ENCODE measurements around the gene DNAJC4.

Gene DNAJC4, protein sequence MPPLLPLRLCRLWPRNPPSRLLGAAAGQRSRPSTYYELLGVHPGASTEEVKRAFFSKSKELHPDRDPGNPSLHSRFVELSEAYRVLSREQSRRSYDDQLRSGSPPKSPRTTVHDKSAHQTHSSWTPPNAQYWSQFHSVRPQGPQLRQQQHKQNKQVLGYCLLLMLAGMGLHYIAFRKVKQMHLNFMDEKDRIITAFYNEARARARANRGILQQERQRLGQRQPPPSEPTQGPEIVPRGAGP

DNA sequence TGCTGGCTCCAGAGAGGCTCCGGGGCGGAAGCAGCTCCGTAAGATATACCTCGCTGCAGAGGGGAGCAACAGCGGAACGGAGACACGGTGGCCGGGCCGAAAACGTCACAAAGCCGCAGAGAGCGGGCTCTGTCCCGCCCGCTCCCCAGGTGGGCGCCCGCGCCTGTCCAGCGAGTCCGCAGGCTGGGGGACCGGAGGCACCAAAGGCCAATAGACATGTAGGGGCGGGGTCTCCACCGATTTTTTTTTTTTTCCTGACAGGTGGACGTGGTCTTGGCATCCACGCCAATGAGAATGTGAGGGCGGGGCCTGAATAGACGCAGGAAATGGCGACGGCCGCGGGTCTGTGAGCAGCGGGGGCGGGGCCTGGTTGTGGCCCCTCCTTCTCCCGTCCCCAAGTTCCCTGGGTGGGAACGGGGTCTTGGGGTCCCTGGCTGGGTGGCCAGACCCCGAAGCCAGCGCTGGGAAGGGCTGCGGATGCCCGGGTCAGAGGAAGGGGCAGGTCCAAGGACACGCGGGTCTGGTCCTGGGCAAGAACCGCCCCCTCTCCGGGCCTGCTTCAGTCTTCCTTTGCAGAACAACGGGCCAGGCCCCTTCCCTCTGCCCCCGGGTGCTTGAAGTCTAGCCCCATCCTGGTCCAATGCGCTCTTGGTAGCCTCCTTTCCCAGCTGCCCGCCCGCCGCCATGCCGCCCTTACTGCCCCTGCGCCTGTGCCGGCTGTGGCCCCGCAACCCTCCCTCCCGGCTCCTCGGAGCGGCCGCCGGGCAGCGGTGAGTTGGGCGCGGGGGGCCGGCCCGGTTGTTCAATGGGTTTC lies at the start of gene DNAJC4:
DNAJC4 (plus strand) TSS at position 378 of the 814 bp plus-strand sequence; CDS start at position 685, 307 bp downstream.
- DNase-seq (ENCODE audit: low read depth in 1 of 2, low spot score in 1 of 2), result peak; percentile 72 to 76

DNA sequence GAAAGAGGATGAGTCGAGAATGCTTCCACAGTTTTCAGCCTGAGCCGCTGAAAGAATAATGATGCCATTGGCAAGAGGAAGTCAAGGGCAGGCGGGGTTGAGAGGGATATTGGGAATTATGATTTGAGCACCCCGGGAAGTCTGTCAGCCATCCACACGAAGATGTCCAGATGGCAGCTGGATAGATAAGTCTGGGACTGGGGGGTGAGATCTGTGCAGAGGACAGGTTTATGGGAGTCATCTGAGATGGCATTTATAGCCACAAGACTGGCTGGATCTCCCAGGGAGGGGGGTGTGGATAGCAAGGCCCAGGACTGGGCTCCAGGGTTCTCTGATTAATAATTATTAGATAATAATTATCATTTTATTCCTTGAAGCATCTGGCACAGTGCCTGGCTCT lies 49.5 kb upstream of the DNAJC4 start:
- DNase-seq (ENCODE audit: low read depth in 1 of 2, low spot score in 1 of 2), result no peak

DNA sequence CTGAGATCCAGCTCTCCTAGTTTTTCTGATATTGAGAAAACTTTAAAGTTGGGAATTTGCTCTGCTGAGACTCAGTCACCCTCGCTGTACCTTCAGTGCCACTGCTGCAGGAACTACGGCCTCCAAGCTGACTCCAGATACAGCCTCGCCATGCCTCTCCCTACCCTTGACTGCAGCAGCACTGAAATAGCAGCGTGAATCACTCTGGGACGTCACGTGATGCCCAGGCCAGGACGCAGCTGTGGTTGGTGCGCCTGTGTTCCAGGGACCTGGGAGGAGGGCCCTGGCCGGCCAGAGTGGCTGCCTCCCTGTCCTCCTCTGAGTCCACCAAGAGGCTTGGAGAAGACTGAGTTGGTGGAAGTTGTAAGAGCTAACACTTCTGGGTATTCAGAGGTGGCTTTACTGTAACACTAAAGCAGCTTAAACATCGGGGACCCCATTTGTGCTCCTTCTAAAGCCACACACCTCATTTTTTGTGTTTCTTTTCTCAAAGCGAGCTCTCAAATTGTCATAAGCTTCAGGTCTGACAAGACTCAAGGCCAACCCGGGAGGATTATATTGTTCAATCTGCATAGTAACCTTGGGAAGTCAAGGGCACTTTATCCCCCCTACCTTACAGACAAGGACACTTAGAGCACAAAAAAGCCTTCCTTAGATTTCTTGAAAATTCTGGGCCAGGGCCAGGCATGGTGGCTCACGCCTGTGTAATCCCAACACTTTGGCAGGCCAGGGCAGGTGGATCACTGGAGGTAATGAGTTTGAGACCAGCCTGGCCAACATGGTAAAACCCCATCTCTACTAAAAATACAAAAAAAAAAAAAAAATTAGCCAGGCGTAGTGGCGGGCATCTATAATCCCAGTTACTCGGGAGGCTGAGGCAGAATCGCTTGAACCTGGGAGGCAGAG lies 48.6 kb upstream of the DNAJC4 start:
- peak in 1 of 2 donors; percentile 18 for DNase-seq (ENCODE audit: low read depth in 1 of 2, low spot score in 1 of 2)

DNA sequence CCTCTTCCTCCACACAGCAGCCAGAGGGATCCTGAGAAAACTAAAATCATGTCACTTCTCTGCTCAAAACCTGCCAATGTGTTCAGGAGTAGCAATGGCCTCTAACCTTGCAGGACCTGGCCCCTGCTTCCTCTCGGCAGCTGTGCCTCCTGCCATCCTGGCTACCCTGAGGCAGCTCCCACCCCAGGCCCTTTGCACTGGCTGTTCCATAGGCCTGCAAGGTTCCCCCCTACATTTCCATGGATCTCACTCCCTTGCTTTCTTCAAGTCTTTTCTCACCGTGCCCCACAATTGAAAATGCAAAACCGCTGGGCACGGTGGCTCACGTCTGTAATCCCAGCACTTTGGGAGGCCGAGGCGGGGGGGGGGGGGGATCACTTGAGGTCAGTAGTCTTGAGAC lies 46.5 kb upstream of the DNAJC4 start:
- no peak for DNase-seq (ENCODE audit: low read depth in 1 of 2, low spot score in 1 of 2)

DNA sequence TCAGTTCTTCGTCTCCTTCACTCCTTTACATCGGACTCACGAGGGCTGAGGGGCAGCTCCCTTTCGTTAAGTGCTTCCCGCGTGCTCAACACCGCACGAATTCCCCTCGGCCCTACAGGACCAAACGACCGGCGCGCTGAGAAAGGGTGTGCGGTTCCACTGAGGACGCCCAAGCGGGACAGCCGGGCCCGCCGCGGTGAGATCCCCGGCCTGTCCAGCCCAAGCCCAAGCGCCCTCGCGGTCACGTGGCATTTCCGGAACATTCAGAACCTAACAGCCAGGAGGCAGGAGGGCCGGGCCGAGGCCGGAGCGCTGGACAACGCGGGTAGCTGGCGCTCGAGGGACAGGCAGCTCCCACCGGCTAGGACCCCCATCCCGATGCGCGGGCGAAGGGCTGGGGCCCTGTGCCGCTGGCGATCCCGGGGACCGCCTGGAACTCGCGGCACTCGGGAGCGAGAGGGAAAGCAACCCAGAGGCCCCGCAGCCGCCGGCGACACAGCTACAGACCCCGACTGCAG lies 45.1 kb upstream of the DNAJC4 start:
- peak in 1 of 2 donors; percentile 29 for DNase-seq (ENCODE audit: low read depth in 1 of 2, low spot score in 1 of 2)

DNA sequence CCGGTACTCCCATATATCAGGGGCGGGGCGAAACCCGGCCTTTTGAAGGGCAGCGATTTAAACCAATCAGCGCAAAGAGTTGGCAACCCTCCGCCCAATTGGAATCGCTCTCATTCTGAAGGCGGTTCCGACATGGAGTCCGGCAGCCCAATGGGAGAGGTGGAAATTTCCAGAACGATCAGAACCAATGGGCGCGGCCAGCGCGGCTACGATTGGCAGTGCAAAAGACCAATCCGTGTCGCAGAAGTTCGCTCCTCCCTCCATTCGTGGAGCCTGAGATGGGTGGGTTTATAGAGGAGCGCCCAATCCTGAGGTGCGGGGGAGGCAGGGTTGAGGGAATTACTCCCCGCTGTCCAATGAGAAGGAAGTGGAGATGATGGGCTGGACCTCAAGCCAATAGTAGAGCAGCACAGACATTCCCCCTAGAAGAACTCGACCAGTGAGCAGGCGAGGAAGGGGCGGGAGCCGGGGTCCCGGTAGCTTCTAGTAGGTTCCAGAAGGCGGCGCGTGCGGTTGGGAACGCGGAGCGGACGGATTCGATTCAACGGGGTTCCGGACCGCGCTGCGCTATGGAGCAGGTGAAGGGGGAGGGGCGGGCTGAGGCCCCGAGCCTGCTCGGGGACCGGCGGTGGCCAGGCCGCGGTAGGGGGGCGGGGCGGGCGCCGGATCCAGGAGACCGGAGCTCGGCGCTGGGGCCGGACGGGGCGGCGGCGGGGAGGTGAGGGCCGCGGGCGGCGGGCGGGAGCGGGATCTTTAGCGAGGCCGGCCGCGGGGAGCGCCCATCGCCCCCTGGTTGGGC lies 44.5 kb upstream of the DNAJC4 start, which contains the start of gene STIP1:
STIP1 (plus strand) TSS at position 479 of the 799 bp plus-strand sequence; CDS start at position 570, 91 bp downstream.
- peak; percentile 94 to 97 for DNase-seq (ENCODE audit: low read depth in 1 of 2, low spot score in 1 of 2)

DNA sequence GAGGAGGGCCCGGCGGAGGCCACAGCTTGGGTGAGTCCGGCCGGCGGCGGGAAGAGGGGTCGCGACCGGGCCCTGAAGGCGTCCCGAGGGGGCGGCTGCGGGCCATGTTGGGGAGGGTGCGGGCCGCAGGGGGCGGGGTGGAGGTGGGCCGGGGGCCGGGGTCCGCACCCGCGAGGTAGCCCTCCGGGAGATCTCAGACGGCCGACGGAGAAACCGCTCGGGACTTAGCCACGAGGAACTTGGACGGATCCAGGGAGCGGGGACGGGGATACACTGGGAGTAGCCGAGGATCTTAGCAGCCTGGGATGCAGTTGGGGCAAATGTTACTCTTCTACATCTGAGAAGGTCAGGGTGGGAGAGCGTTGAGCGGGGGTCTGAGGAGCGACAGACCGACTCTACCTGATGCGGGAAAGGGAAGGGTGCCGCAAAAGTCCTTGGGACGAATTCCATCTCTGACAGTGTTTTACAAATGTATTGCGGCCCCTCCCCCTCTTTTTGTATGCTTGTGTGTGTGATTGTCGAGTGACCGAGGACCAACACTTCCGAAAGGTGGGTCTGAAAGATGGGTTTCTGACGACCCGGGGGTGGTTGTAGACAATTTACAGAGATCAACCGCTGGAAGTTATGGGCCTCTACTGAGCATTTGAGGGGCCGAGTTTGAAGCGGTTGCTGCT lies 43.7 kb upstream of the DNAJC4 start:
- no peak for DNase-seq (ENCODE audit: low read depth in 1 of 2, low spot score in 1 of 2)

DNA sequence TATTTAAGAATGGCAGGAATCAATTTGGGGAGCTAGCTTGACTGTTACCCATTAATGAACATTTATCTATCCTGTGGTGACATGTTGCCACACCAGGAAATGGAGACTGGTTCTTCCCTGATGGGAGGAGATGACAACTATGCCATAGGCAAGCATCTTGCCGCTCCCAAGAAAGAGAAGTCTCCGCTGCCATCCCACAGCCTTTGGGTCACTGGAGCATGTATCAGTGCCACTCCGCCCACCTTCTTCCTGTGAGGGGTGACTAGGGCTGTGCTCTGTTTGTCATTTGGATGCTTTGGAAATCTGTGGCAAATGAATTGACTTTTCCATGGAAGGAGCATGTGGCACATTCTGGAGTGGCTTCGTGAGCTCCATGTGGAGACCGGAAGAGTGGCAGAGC lies 37.9 kb upstream of the DNAJC4 start:
- no peak for DNase-seq (ENCODE audit: low read depth in 1 of 2, low spot score in 1 of 2)

DNA sequence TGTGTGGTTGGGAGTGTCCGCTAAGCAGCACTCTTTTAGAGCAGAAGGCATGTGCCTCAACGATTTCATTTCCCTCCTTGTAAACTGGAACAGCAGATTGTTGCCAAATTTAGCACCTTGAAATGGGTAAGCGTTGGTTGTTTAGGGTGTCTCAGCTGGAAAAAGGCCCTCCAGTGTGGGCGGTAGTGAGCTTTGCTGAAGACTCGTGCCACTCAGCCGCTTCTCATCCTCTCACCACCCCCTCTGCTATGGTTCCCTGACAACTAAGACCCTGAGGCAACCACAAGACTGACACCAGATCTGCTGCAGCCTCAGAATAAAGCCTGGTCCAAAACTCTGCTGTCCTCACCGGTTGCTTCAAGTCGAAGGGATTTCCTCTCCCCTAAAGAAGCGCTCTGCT lies 33.7 kb upstream of the DNAJC4 start:
- DNase-seq (ENCODE audit: low read depth in 1 of 2, low spot score in 1 of 2), result no peak

DNA sequence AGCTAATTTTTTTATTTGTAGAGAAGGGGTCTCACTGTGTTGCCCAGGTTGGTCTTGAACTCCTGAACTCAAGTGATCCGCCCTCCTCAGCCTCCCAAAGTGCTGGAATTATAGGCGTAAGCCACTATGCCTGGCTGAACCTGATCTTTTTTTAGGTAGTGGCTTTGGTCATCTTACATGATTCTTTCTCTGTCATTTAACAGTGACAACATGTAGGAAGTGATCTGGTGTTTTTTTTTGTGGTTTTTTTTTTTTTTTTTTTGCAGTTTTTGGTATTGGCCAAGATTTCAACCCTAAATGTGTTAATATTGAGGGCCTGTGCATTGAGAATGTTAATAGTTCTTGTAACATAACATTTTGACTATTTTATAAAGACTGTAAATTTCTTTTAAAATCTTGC lies 31.8 kb upstream of the DNAJC4 start:
- no peak for DNase-seq (ENCODE audit: low read depth in 1 of 2, low spot score in 1 of 2)

DNA sequence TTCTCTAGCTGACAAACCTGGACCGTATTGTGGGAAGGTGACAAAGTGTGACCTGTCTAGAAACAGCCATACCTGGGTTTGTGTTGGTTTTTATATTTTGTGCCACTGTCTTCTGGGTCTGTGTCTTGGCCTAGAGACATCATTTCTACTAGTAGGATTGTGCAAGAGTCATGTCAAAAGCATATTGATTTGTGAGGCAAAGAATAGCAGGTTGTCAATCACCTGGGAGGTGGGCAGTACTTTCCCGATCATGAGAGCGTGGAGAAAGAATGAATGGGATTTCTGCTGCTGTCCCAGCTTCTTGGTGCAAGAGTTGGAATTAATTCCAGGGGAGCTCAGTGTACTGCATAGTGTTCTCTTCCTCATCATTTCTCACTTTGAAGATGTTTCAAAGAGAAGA lies 28.8 kb upstream of the DNAJC4 start:
- DNase-seq (ENCODE audit: low read depth in 1 of 2, low spot score in 1 of 2), result no peak

DNA sequence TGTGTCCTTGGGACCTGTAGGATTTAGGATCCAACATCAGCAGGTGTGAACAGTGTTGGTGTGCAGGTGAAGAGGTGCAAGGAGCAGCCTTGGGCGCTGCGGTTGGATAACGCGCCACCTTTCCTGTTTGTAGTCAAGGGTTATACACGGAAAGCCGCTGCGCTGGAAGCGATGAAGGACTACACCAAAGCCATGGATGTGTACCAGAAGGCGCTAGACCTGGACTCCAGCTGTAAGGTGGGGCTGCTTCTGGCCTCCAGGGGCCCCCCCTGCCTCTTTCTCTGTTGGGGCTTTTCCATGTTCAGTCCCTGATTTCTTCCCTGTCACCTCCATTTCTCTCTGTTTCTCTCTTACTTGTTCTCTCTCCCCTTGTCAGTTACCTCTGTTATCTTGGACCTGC lies 27.4 kb upstream of the DNAJC4 start:
- DNase-seq (ENCODE audit: low read depth in 1 of 2, low spot score in 1 of 2), result no peak

DNA sequence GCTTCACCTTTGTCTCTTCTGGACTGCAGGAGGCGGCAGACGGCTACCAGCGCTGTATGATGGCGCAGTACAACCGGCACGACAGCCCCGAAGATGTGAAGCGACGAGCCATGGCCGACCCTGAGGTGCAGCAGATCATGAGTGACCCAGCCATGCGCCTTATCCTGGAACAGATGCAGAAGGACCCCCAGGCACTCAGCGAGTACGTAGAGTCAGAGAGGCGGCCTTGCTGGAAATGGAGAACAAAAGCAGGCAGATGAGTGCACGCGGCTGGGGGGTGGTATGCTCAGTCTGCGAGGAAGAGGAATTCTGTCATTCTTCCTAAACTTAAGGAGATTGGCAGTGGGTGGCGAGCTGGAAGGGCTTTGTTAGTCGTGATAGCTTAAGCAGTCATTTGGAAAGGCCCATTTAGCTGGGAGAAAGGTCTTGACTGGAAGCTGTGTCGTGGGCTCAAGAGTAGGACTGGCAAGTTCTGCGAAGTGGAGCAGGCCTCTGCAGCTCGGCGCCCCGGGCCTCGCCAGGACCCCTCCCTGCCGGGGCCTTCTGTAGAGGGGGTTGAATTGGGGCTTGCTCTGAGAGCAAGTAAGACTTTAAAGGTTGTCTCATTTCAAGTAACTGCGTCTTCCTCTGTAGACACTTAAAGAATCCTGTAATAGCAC lies 26.8 kb upstream of the DNAJC4 start:
- DNase-seq (ENCODE audit: low read depth in 1 of 2, low spot score in 1 of 2), result no peak

DNA sequence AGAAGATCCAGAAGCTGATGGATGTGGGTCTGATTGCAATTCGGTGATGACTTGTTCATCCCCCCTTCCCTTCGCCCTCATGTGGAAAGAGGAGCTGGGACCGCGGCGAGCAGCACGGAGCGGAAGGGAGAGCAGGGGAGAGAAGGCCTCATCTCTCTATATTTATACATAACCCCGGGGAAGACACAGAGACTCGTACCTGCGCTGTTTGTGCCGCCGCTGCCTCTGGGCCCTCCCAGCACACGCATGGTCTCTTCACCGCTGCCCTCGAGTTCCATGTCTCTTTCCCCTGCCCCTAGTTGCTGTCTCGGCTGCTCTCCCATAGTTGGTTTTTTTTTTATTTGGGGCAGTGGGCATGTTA lies 26.3 kb upstream of the DNAJC4 start:
- DNase-seq (ENCODE audit: low read depth in 1 of 2, low spot score in 1 of 2), result no peak

DNA sequence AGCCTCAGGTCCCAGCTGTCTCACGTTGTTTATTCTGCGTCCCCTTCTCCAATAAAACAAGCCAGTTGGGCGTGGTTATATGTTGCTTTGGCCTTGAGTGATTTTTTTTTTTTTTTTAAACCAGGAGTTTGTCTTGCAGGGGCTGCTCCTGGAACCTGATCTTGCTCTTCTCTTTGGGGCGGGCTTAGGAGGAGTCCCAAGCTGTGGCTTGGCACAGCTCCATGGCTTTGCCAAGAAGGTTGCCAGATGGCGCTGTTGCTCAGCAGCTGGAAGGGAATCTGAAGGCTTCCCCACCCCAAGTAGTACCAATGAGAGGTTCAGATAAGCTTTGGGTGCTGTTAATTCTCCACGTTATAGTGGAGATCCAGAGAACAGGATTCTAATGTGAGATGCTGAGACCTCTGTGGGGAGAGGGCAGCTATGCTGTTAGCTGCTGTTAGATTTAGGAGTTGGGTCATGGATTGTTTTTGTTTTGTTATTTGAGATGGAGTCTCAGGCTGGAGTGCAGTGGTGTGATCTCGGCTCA lies 25.8 kb upstream of the DNAJC4 start:
- peak; percentile 65 to 67 for DNase-seq (ENCODE audit: low read depth in 1 of 2, low spot score in 1 of 2)

DNA sequence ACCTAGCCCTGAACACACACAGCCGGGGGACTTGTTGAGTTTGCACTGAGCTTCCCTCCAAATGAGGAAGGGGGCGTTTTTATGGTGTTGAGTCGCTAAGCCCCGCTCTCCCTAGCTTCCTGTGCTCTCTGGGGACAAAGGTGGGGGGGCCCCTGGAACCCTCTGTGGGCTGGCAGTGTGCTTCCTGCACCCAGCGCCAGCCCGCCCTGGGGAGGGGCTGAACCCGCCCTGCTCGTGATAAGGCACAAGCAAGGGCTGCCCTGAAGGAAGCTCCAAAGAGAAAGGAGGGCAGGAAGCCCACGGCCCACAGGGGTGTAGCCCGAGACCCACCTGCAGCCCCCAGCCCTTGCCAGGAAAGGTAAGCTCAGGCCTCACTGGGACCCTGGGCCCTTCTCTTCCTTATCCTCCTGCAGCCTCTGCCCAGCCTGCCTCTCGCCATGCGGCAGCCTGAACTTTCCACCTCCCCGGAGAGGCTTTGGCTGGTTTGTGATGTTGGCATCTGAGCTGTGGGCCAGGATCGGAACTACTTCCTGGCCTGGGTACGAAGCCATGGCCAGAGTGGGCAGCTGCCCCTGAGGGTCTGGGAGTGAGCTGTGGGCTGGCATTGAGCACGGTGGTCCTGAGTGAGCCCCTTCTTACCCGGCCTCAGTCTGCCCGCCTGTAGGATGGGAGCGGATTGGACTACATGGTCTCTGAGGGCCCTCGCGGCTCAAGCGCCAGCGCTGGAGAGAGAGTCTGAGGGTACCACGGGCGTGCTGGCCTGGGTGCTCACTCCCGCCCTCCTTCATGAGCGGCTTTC lies 23.7 kb upstream of the DNAJC4 start, which contains the start of gene FERMT3:
FERMT3 (plus strand) TSS at position 265 of the 799 bp plus-strand sequence. CDS start 644 bp downstream, outside the sequence.
- peak; percentile 49 to 65 for DNase-seq (ENCODE audit: low read depth in 1 of 2, low spot score in 1 of 2)

DNA sequence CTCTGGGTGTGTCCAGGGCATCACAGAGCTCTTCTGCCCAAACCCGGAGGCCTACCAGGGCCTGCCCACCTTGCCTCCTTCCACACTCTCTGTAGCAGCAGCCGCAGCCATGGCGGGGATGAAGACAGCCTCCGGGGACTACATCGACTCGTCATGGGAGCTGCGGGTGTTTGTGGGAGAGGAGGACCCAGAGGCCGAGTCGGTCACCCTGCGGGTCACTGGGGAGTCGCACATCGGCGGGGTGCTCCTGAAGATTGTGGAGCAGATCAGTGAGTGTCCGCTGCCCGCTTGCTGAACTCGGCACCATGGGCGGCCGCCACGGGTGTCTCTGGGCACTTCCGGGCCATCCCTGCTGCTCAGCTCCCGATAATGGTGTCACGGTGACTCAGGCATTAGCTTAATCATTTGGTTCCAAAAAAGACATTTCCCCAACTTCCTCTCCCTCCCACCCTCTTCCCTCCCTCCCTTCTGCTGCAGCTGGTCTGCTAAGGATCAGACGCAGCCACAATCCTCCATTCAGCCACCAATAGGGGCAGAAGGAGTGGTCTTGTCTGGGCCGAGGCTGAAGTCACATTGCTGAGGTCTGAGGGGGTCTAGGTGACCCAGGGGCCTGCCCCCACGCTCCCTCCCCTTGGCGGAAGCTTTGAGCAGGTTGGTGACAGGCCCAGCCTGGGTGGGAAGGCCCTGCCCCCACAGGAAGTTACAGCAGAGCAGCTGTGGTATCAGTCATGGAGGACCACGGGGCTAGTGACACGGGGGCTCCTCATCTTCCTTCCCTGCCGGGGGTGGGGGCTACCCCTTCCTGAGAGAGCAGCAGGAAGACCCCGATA lies 22.9 kb upstream of the DNAJC4 start:
- DNase-seq (ENCODE audit: low read depth in 1 of 2, low spot score in 1 of 2), result peak; percentile 54 to 66
